Adrenal gland (tissue), 12 donors: ENCODE results near the gene PDSS1. TPM values are rescaled to one million over a fixed set of nuclear protein-coding genes. Genes with fewer than 3 reads are reported as not detected.

ENCODE experiments used
- DNase-seq, 7 donors: peaks; one replicate each; pipeline ENCODE4 v3.0.0-alpha.2; 2019 to 2020
- H3K27ac ChIP-seq, 5 donors: fragments of 200-600 bp; sonication (generic) in 4 of 5; 1 replicate in 3 of 5; 2 replicates in 2 of 5; pipeline versions ENCODE4 v1.5.1 to v1.8.0; 2016 to 2020; ENCODE audit warnings: mild to moderate bottlenecking in 1 of 5
- H3K27me3 ChIP-seq: fragments of 200-600 bp; 2 replicates; pipeline ENCODE4 v1.8.0; 2021
- H3K36me3 ChIP-seq, 2 donors: fragments of 200-600 bp; replicated peaks in 1 of 2; 1 replicate in 1 of 2; 2 replicates in 1 of 2; pipeline versions ENCODE4 v1.5.1 to v1.8.0; 2018 to 2022
- H3K4me1 ChIP-seq, 2 donors: fragments of 200-600 bp; replicated peaks in 1 of 2; 1 replicate in 1 of 2; 2 replicates in 1 of 2; pipeline versions ENCODE4 v1.5.1 to v1.8.0; 2018 to 2021
- H3K4me3 ChIP-seq, 4 donors: fragments of 200-600 bp; sonication (generic) in 3 of 4; one replicate each; pipeline ENCODE4 v1.5.1; 2016 to 2018
- H3K9me3 ChIP-seq, 3 donors: fragments of 200-600 bp; sonication (generic) in 1 of 3; replicated peaks in 1 of 3; 1 replicate in 2 of 3; 2 replicates in 1 of 3; pipeline versions ENCODE4 v1.5.1 to v1.8.0; 2016 to 2021
- CTCF ChIP-seq, 6 experiments: fragments of 450-650 bp in 4 of 6; fragments of 200-600 bp in 2 of 6; sonication (generic) in 1 of 6; IDR thresholded peaks; 1 replicate in 5 of 6; 2 replicates in 1 of 6; pipeline versions ENCODE4 v1.5.1 to v1.8.0; 2016 to 2021; ENCODE audit warnings: antibody characterized with exemption in 6 of 6, mild to moderate bottlenecking in 2 of 6, moderate library complexity in 1 of 6
- POLR2A ChIP-seq, 2 donors: fragments of 450-650 bp; IDR thresholded peaks; one replicate each; pipeline ENCODE4 v1.6.1; 2017; ENCODE audit warnings: antibody characterized with exemption in 2 of 2, mild to moderate bottlenecking in 2 of 2, moderate library complexity in 1 of 2
- WGBS, 4 donors: extraction: QIAGEN DNeasy Blood & Tissue Kit in 2 of 4; methylation state at CpG; one replicate each; pipeline versions ENCODE4 v1.1.5 to v1.1.7; 2013 to 2017; 5-methylcytosine and 5-hydroxymethylcytosine counted together
- intact Hi-C, 2 donors: fragments of 100-400 bp; cut with DNase I; formaldehyde crosslinking; loops; one replicate each; pipeline versions ENCODE4 v1.14.1 to v1.15.0; 2022 to 2023
- polyA plus RNA-seq, 3 donors: library from polyadenylated mRNA; stranded (reverse); fragments of 200-250 nt in 2 of 3; fragments of 350-450 nt in 1 of 3; fragmentation: Illumina TruSeq in 1 of 3; extraction: RNeasy Lipid Tissue Mini Kit (QIAGEN cat#74804) in 1 of 3; gene quantifications; one replicate each; pipeline ENCODE4 v1.2.3, GENCODE V29; 2013 to 2014
- total RNA-seq, 9 donors: library from RNA; depleted of rRNA in 4 of 9; stranded (reverse); fragments of >200 nt in 4 of 9; fragments of 120-200 nt in 1 of 9; fragmentation: NEBNext Ultra II Directional in 1 of 9; extraction: Animal tissue kit (Norgen Biotek cat#: 25700) in 1 of 9; gene quantifications; one replicate each; pipeline versions ENCODE4 v1.1.0 to v1.2.4, GENCODE V29; 2013 to 2023
- donor health status: healthy with polysubstance abuse.
- donor health status: Bipolar disorder and iron deficiency.
- donor health status: DM: yes; HTN: yes; CAD: no.
- donor health status: DM: no; HTN: no; CAD: no.
- donor health status: DM: no; HTN: no; CAD: no.
- donor health status: DM: yes; HTN: yes; CAD: no.

The PDSS1 gene
- total and polyA plus RNA-seq, 12 donors: 1.2 to 7.4 (median 3.1) TPM

- Histone ChIP-seq H3K27me3 (no peaks in the 10 kb centered on the region), H3K36me3 (peaks cover 0 to 7% of the 10 kb centered on the region in 2 donors), H3K9me3 (no peaks in the 10 kb centered on the region), H3K27ac (no peak overlapping the region), H3K4me3 (no peak overlapping the region), H3K4me1 (no peaks in the 10 kb centered on the region)
- TF ChIP-seq CTCF (IDR thresholded peaks at IDR 0.05) (no peak), POLR2A (IDR thresholded peaks at IDR 0.05) (no peak)
- DNase-seq: no peak
- intact Hi-C loops: no loop called here
- 86 to 91% (median 86%) methylated on average over 12 to 14 of the region's 14 CpGs for WGBS, 4 donors
Measured at GRCh38 chr10:26733750-26734568, 36.5 kb downstream of the PDSS1 start.

DNA sequence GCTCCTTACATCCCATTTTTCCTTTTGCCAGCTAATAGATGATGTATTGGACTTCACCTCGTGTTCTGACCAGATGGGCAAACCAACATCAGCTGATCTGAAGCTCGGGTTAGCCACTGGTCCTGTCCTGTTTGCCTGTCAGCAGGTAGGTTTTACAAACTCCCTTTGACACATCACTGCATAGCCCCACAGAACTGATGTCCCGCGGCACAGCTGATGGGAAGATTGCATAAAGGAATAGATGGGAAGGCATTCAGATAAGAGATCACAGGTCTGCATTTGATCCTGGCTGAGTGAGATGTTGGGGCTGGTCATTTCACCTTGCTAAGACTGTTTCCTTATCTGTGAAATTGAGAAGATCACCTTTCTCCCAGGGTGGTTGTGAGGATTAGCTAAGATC lies 37.9 kb downstream of the PDSS1 start:
- no peak for DNase-seq
- 93 to 98% (median 95%) methylated on average over 4 of the region's 4 CpGs for WGBS, 4 donors
- intact Hi-C loops: no loop called here
- no peak for TF ChIP-seq POLR2A (IDR thresholded peaks at IDR 0.05)
- no peak for TF ChIP-seq CTCF (IDR thresholded peaks at IDR 0.05)
- Histone ChIP-seq H3K27ac (no peak overlapping the region), H3K4me3 (no peak overlapping the region), H3K36me3 (peaks cover 0 to 7% of the 10 kb centered on the region in 2 donors), H3K4me1 (no peaks in the 10 kb centered on the region), H3K27me3 (no peaks in the 10 kb centered on the region), H3K9me3 (no peaks in the 10 kb centered on the region)

- Histone ChIP-seq H3K4me1 (no peaks in the 10 kb centered on the region), H3K27me3 (no peaks in the 10 kb centered on the region), H3K9me3 (no peaks in the 10 kb centered on the region), H3K4me3 (no peak overlapping the region), H3K27ac (peak overlapping the region in 2 of 5 donors; percentile 35 to 46), H3K36me3 (peaks cover 0 to 7% of the 10 kb centered on the region in 2 donors)
- TF ChIP-seq POLR2A (IDR thresholded peaks at IDR 0.05) (no peak), CTCF (IDR thresholded peaks at IDR 0.05) (no peak)
- intact Hi-C loops: no loop called here
- WGBS, 4 donors: 55 to 86% (median 58%) methylated on average over 1 of the region's 1 CpG
- peak in 3 of 7 donors; percentile 15 to 55 (median 39) for DNase-seq
Measured at GRCh38 chr10:26737730-26738129, 40.2 kb downstream of the PDSS1 start.

GRCh38 chr10:26738301-26738911 lies 40.9 kb downstream of the PDSS1 start:
- Histone ChIP-seq H3K36me3 (peaks cover 0 to 7% of the 10 kb centered on the region in 2 donors), H3K4me1 (no peaks in the 10 kb centered on the region), H3K27ac (peak overlapping the region in 1 of 5 donors; percentile 46), H3K4me3 (no peak overlapping the region), H3K9me3 (no peaks in the 10 kb centered on the region), H3K27me3 (no peaks in the 10 kb centered on the region)
- TF ChIP-seq POLR2A (IDR thresholded peaks at IDR 0.05) (no peak), CTCF (IDR thresholded peaks at IDR 0.05) (no peak)
- WGBS, 4 donors: 88 to 92% (median 89%) methylated on average over 5 of the region's 5 CpGs
- intact Hi-C loops: no loop called here
- no peak for DNase-seq
